CD4-positive, alpha-beta T cell treated with Interleukin-15 for 1 hour (primary cell): Measurements from ENCODE around the gene EPB41L4A.

Experiments
- DNase-seq: peaks from one replicate; pipeline ENCODE4 v3.0.0-alpha.2; 2020

Gene EPB41L4A

GRCh38 chr5:112306956-112307355 is 112.1 kb downstream of the EPB41L4A start:
- DNase-seq = no peak

- no peak for DNase-seq
These were observed 114.3 kb downstream of the EPB41L4A start for GRCh38 chr5:112304743-112305142.

DNA sequence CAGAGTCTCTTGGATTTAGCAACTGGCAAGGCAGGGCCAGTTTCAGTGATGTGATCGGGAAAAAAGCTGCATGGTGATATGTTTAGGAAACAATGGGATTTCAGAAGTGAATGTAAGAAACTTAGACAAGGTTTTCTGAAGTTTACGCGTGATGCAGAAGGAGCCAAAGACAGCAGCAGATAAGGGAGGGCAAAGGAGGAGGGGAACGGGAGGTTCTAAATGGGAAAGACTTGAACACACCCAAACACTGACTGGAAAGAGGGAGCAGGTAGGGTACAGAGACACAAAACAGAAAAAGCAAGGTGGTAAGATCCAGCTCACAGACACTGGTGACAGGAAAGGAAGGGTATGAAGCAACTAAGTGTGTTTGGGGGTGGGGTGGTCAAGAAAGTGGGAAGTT is 115.4 kb downstream of the EPB41L4A start:
- no peak for DNase-seq

DNA sequence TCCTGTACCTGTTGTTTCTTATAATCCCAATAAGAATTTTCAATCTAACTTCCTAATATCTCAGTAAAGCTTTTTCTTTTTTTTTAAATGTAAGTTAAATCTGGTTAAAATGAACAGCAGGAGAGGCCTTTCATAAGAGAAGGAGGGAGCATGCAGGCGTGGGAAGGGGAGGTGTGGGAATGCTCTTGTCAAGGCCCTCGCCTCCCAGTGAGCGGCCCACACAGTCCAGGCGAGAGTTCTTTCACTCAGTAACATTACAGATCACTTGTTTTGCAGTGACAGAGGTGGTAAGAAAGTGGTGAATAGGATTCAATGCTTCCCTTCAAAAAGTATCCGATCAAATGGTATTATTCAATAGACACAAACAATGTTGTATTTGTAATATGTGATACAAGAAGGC is 125.0 kb downstream of the EPB41L4A start:
- DNase-seq = no peak

DNA sequence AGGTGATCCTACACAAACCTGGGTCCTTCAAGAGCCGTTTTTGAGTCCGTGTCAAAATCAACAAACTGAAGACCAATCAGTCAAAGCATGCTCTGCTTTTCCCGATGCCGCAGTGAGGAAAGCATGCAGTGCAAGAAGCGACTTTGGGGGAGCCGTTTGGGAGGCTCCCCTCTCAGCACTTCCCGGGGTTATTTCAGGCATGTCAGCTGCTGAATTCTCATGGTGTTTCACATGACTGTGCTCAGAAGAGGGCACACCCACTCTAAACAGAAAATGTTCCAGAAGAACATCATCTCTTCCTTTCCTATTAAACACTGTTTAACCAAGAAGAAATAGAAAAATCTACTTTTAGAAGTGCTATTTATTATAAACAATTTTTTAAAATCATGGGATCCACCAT is 125.5 kb downstream of the EPB41L4A start:
- no peak for DNase-seq

DNA sequence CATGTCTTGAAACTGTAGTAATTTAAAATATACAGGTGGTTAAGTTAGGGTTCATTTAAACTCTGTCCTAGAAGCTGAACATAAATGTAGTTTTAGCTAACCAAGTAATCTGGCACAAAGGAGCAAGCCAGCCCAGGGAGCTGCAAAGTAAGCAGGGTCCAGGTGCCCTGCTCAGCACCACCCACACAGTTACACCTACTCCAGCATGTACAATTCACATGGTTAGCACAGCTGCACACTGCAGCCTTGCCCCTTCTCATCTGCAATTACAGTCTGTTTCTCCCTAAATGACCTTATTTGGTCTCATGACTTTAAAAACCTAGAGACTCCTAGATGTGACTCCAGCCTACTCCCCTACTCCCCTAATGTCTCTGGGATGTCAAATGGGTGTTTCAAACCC is 128.4 kb downstream of the EPB41L4A start:
- no peak for DNase-seq

DNA sequence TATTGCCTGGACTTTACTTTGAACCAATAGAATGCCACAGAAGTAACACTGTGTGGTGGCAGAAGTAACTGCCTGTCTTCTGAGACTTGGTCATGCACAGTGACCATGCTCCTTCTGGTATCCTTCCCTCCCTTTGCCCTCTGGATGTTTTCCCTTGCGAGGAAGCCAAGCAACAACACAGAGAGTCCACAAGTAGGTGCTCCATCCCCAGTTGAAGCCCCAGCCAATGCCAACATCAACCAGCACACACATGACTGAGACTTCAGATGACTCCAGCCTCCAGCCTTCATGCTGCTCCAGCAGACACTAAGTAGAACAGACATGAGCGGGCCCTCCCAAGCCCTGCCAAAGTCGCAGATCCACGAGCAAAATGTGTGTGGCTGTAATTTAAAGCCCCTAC is 129.6 kb downstream of the EPB41L4A start:
- no peak for DNase-seq

GRCh38 chr5:112283943-112284929 is 134.8 kb downstream of the EPB41L4A start:
- no peak for DNase-seq

GRCh38 chr5:112283034-112283582 is 136.0 kb downstream of the EPB41L4A start:
- DNase-seq = no peak

GRCh38 chr5:112279082-112279481 is 140.0 kb downstream of the EPB41L4A start:
- DNase-seq = no peak

DNA sequence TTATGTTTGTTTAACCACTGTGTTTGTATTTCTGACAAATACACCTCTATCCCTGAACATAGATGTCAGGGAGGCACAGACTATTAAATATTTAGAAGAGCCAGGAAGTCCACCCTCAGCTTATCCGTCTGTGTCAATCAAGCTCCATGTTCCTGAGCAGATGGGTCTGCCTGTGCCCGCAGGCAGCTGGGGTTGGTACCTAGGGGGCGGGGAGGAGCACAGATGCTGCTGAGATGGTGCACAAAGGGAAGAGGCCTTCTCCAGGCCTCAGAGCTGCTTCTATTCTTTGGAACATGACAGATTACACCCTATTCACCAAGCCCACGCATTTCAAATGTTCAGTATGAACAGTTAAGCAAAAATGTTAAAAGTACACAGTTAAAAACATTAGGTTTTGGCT is 142.1 kb downstream of the EPB41L4A start:
- DNase-seq = no peak

- no peak for DNase-seq
These were observed 143.4 kb downstream of the EPB41L4A start for GRCh38 chr5:112275671-112276070.

DNA sequence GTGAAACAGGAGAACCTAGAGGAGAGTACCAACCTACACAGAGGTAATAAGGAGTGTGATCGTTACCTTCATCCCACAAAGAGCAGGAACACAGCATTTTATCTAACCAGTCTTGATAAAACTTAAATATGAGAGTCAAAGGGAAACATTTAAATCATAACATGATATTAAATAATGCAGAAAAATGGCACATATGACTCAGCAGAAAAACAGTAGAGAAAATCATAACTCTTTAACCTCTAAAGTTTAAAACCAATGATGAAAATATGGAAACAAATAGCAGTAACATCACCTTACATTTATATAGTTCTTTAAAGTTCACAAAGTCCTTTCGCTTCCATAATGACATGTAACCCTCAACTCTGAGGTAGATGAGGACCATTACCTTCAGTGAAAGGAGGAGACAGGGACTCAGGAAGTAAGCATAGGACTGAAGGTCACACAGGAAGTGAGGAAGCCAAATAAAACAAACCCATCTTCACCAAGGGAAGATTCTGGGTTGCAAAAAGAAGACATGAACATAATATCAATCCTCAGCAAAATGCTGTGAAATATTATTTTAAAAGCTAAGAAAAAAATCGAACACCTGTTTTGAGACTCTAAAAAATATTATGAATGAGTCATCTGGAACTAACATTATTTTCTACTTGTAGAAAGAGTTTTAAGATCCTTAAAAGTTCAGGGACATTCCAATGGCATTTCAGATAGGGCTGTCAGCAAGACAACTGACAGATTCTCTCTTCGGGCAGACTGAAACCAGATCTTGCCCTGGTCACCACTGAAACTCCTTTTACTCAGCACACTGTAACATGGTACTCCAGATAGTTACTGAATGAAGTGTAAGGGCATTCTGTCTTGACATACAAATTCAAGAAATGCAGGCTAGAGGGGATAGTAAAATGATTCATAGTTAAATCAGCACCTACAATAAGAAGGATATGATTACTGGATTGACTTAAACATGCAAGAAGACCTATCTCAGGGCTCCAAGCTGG is 148.5 kb downstream of the EPB41L4A start:
- DNase-seq = no peak

DNA sequence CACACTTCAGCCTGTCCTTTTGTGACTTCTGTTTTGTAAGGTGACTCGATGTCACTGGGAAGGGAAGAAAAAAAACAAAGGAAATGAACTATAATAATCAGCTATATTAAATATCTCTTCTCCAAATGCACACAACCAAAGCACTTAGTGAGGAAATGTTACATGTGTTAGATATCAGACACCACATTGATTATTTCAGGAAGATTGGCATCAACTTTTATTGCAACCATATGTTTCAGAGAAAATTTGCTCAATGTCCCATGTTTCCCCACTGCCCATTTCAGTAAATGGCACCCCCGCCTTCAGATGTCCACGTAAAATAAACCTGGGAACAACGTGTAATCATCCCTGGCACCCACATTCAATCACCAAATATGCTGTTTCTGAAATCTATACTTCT is 151.8 kb downstream of the EPB41L4A start:
- no peak for DNase-seq

GRCh38 chr5:112264666-112265065 is 154.4 kb downstream of the EPB41L4A start:
- DNase-seq = no peak

GRCh38 chr5:112264151-112264550 is 154.9 kb downstream of the EPB41L4A start:
- no peak for DNase-seq

- DNase-seq = no peak
These were observed 155.6 kb downstream of the EPB41L4A start for GRCh38 chr5:112263469-112263868.

- no peak for DNase-seq
These were observed 160.5 kb downstream of the EPB41L4A start for GRCh38 chr5:112258571-112258970.

DNA sequence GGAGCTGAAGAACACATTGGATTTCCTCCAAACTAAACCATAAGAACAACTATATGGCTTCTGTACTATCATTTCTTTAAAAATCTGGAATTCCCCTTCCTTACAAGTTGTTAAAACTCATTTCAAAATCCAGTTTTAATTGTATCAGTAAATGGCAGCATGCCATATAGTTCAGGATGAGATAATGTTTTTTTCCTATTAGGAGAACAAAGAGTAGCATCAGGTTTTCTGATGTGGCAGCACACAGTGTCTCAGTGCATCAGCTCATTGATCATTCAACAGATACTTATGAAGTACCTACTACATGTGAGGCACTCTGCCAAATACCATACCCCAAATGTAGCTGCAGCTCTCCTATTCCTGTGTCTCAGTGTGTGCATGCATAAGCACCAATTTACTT is 161.1 kb downstream of the EPB41L4A start:
- DNase-seq = no peak

GRCh38 chr5:112257005-112257404 is 162.1 kb downstream of the EPB41L4A start:
- no peak for DNase-seq

- DNase-seq = no peak
These were observed 164.8 kb downstream of the EPB41L4A start for GRCh38 chr5:112254303-112254702.

- DNase-seq = no peak
These were observed 165.4 kb downstream of the EPB41L4A start for GRCh38 chr5:112253478-112254250.
